ENCODE results near the gene MSH6. TPM values are rescaled to one million over a fixed set of nuclear protein-coding genes. Genes with fewer than 3 reads are reported as not detected.
A peak's percentile ranks its signal among the peaks of the same experiment; 100 is the strongest.

MSH6 gene
- total RNA-seq, 1 experiment from 2014 or later, result 88.1 TPM

DNA sequence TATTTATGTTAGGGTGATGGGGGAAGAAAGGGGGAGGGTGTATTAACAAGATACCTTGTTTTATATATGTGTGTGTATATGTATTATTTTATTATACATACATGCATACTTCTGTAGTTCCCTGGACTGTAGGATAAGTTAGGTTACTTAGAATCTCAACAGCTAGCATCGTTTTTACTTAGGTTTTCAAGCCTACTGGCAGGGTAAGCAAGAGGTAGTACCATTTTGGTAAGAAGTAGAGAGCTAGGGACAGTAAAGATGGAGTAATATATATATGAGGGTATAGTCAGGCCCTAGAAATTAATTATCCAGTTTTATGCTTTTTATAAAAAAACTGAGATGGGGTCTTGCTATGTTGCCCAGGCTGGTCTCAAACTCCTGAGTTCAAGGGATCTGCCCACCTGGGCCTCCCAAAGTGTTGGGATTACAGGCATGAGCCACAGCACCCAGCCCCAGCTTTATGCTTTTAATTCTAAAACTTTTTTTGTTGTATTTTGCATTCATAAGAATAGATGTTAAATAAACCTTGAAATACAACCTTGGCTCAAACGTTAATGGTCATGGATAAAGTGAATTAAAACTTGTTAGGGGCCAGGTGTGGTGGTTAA is 13.2 kb downstream of the MSH6 start:
- BruUV-seq (replicated peaks), result no TSS peak
- intact Hi-C loops (cut with micrococcal nuclease; ENCODE audit: unreplicated experiment), result no loop called here

DNA sequence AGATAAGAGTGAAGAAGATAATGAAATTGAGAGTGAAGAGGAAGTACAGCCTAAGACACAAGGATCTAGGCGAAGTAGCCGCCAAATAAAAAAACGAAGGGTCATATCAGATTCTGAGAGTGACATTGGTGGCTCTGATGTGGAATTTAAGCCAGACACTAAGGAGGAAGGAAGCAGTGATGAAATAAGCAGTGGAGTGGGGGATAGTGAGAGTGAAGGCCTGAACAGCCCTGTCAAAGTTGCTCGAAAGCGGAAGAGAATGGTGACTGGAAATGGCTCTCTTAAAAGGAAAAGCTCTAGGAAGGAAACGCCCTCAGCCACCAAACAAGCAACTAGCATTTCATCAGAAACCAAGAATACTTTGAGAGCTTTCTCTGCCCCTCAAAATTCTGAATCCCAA is 15.7 kb downstream of the MSH6 start:
- intact Hi-C loops (cut with micrococcal nuclease; ENCODE audit: unreplicated experiment), result no loop called here
- Mint-ChIP-seq H3K4me3 (ENCODE audit: low read depth, unreplicated experiment) (no peak overlapping the region), H3K27ac (ENCODE audit: unreplicated experiment) (peak overlapping the region; percentile 1), H3K27me3 (ENCODE audit: unreplicated experiment) (no peaks in the 10 kb centered on the region), H3K4me1 (ENCODE audit: low read depth, unreplicated experiment) (no peaks in the 10 kb centered on the region), H3K36me3 (ENCODE audit: insufficient read depth, unreplicated experiment) (peaks cover 64% of the 10 kb centered on the region), H3K9me3 (ENCODE audit: low read depth, unreplicated experiment) (peaks cover 4% of the 10 kb centered on the region)
- TSS peak; percentile 47 for BruUV-seq (replicated peaks)
- DNase-seq, result no peak
- CTCF ChIA-PET, result no interaction called here
- TF ChIP-seq, protein P1, sequence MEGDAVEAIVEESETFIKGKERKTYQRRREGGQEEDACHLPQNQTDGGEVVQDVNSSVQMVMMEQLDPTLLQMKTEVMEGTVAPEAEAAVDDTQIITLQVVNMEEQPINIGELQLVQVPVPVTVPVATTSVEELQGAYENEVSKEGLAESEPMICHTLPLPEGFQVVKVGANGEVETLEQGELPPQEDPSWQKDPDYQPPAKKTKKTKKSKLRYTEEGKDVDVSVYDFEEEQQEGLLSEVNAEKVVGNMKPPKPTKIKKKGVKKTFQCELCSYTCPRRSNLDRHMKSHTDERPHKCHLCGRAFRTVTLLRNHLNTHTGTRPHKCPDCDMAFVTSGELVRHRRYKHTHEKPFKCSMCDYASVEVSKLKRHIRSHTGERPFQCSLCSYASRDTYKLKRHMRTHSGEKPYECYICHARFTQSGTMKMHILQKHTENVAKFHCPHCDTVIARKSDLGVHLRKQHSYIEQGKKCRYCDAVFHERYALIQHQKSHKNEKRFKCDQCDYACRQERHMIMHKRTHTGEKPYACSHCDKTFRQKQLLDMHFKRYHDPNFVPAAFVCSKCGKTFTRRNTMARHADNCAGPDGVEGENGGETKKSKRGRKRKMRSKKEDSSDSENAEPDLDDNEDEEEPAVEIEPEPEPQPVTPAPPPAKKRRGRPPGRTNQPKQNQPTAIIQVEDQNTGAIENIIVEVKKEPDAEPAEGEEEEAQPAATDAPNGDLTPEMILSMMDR (IDR thresholded peaks at IDR 0.05; ENCODE audit: unreplicated experiment), result no peak

More for the DNA sequence above, 13.2 kb downstream of the MSH6 start:
- no peaks in the 10 kb centered on the region for H3K9me3 Mint-ChIP-seq (ENCODE audit: low read depth, unreplicated experiment)
- CTCF ChIA-PET, result no interaction called here
- TF ChIP-seq, protein P1 (IDR thresholded peaks at IDR 0.05; ENCODE audit: unreplicated experiment), result no peak
- H3K4me3 Mint-ChIP-seq (ENCODE audit: low read depth, unreplicated experiment), result no peak overlapping the region
- H3K4me1 Mint-ChIP-seq (ENCODE audit: low read depth, unreplicated experiment), result peaks cover 1% of the 10 kb centered on the region
- no peaks in the 10 kb centered on the region for H3K27me3 Mint-ChIP-seq (ENCODE audit: unreplicated experiment)
- DNase-seq, result no peak
- H3K36me3 Mint-ChIP-seq (ENCODE audit: insufficient read depth, unreplicated experiment), result peaks cover 63% of the 10 kb centered on the region
- H3K27ac Mint-ChIP-seq (ENCODE audit: unreplicated experiment), result no peak overlapping the region

DNA sequence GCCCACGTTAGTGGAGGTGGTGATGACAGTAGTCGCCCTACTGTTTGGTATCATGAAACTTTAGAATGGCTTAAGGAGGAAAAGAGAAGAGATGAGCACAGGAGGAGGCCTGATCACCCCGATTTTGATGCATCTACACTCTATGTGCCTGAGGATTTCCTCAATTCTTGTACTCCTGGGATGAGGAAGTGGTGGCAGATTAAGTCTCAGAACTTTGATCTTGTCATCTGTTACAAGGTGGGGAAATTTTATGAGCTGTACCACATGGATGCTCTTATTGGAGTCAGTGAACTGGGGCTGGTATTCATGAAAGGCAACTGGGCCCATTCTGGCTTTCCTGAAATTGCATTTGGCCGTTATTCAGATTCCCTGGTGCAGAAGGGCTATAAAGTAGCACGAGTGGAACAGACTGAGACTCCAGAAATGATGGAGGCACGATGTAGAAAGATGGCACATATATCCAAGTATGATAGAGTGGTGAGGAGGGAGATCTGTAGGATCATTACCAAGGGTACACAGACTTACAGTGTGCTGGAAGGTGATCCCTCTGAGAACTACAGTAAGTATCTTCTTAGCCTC is 16.2 kb downstream of the MSH6 start:
- Mint-ChIP-seq H3K27me3 (ENCODE audit: unreplicated experiment) (no peaks in the 10 kb centered on the region), H3K4me1 (ENCODE audit: low read depth, unreplicated experiment) (no peaks in the 10 kb centered on the region), H3K36me3 (ENCODE audit: insufficient read depth, unreplicated experiment) (peaks cover 65% of the 10 kb centered on the region), H3K4me3 (ENCODE audit: low read depth, unreplicated experiment) (no peak overlapping the region), H3K9me3 (ENCODE audit: low read depth, unreplicated experiment) (peaks cover 4% of the 10 kb centered on the region), H3K27ac (ENCODE audit: unreplicated experiment) (peak overlapping the region; percentile 1)
- intact Hi-C loops (cut with micrococcal nuclease; ENCODE audit: unreplicated experiment), result no loop called here
- TF ChIP-seq, protein P1 (IDR thresholded peaks at IDR 0.05; ENCODE audit: unreplicated experiment), result no peak
- no peak for DNase-seq
- BruUV-seq (replicated peaks), result no TSS peak
- CTCF ChIA-PET, result no interaction called here

DNA sequence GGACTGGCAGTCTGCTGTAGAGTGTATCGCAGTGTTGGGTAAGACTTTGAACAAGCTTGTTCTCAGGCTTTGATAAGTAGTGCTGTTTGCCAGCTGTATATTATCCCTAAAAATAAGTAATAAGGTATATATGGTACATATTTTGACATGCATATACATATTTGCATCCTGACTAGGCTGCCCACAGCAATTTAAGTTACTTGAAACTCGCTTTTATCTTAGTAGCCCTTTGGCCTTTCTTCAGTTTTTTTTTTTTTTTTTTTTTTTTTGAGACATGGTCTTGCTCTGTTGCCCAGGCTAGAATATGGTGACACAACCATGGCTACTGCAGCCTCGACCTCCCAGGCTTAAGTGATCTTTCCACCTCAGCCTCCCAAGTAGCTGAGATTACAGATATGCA is 18.2 kb downstream of the MSH6 start:
- Mint-ChIP-seq H3K36me3 (ENCODE audit: insufficient read depth, unreplicated experiment) (peaks cover 61% of the 10 kb centered on the region), H3K27me3 (ENCODE audit: unreplicated experiment) (no peaks in the 10 kb centered on the region), H3K4me1 (ENCODE audit: low read depth, unreplicated experiment) (no peaks in the 10 kb centered on the region), H3K27ac (ENCODE audit: unreplicated experiment) (no peak overlapping the region), H3K9me3 (ENCODE audit: low read depth, unreplicated experiment) (peaks cover 4% of the 10 kb centered on the region), H3K4me3 (ENCODE audit: low read depth, unreplicated experiment) (no peak overlapping the region)
- no peak for DNase-seq
- TF ChIP-seq, protein P1 (IDR thresholded peaks at IDR 0.05; ENCODE audit: unreplicated experiment), result no peak
- CTCF ChIA-PET, result no interaction called here
- no TSS peak for BruUV-seq (replicated peaks)
- intact Hi-C loops (cut with micrococcal nuclease; ENCODE audit: unreplicated experiment), result no loop called here

All from Calu3 (cell line).